Neuronal stem cell (in vitro differentiated cells): ENCODE measurements around the gene WSCD2.

ENCODE experiments used
- DNase-seq: peaks from one replicate; pipeline ENCODE4 v3.0.0-alpha.2; 2013; ENCODE audit warnings: low spot score
- H2AFZ ChIP-seq: one replicate; pipeline ENCODE4 v1.6.1; 2013; ENCODE audit warnings: mild to moderate bottlenecking, low read length, inconsistent platforms
- H2AK5ac ChIP-seq: 2 replicates; pipeline ENCODE4 v1.6.1; 2013; ENCODE audit warnings: low read depth, mild to moderate bottlenecking, inconsistent platforms, low read length, moderate library complexity, mixed read lengths
- H2BK120ac ChIP-seq: 2 replicates; pipeline ENCODE4 v1.6.1; 2013; ENCODE audit warnings: low read depth, mild to moderate bottlenecking, inconsistent platforms, low read length, moderate library complexity, mixed read lengths
- H2BK12ac ChIP-seq: one replicate; pipeline ENCODE4 v1.6.1; 2013; ENCODE audit warnings: low read length, inconsistent platforms
- H2BK15ac ChIP-seq: 2 replicates; pipeline ENCODE4 v1.6.1; 2013; ENCODE audit warnings: mild to moderate bottlenecking, low read length, inconsistent platforms, mixed read lengths
- H2BK5ac ChIP-seq: one replicate; pipeline ENCODE4 v1.6.1; 2013; ENCODE audit warnings: inconsistent platforms, mild to moderate bottlenecking, low read length, moderate library complexity
- H3K14ac ChIP-seq: one replicate; pipeline ENCODE4 v1.6.1; 2013; ENCODE audit warnings: low read length, inconsistent platforms
- H3K18ac ChIP-seq: 2 replicates; pipeline ENCODE4 v1.6.1; 2013; ENCODE audit warnings: low read length, inconsistent platforms
- H3K23ac ChIP-seq: 2 replicates; pipeline ENCODE4 v1.6.1; 2013; ENCODE audit warnings: low read depth, mild to moderate bottlenecking, mixed read lengths, low read length, inconsistent platforms; ENCODE audit not compliant: poor library complexity
- H3K27ac ChIP-seq: replicated peaks from 3 replicates; pipeline ENCODE4 v1.5.1; 2013; ENCODE audit warnings: low read length, inconsistent platforms
- H3K27me3 ChIP-seq, 3 experiments: 2 replicates each; pipeline ENCODE4 v1.6.1; 2013; ENCODE audit warnings: low read length in 3 of 3, mild to moderate bottlenecking in 2 of 3, inconsistent platforms in 1 of 3, low read depth in 1 of 3, mixed read lengths in 1 of 3, moderate library complexity in 1 of 3; ENCODE audit not compliant: control insufficient read depth in 3 of 3, insufficient read depth in 3 of 3
- H3K36me3 ChIP-seq, 2 donors: replicated peaks in 1 of 2; 2 replicates each; pipeline ENCODE4 v1.6.1; 2013; ENCODE audit warnings: low read length in 2 of 2; ENCODE audit not compliant: control insufficient read depth in 2 of 2, insufficient read depth in 2 of 2
- H3K4ac ChIP-seq: 2 replicates; pipeline ENCODE4 v1.6.1; 2013; ENCODE audit warnings: inconsistent platforms, mild to moderate bottlenecking, low read length, moderate library complexity
- H3K4me1 ChIP-seq, 2 donors: 1 replicate in 1 of 2; 2 replicates in 1 of 2; pipeline ENCODE4 v1.6.1; 2013; ENCODE audit warnings: low read length in 2 of 2, low read depth in 1 of 2; ENCODE audit not compliant: control insufficient read depth in 2 of 2, insufficient read depth in 1 of 2
- H3K4me2 ChIP-seq: one replicate; pipeline ENCODE4 v1.6.1; 2013; ENCODE audit warnings: mild to moderate bottlenecking, low read length, inconsistent platforms; ENCODE audit not compliant: insufficient read depth, poor library complexity, severe bottlenecking
- H3K4me3 ChIP-seq, 2 donors: 2 replicates each; pipeline ENCODE4 v1.5.1; 2013; ENCODE audit warnings: low read length in 2 of 2, mild to moderate bottlenecking in 2 of 2, inconsistent platforms in 1 of 2, moderate library complexity in 1 of 2
- H3K79me1 ChIP-seq: one replicate; pipeline ENCODE4 v1.6.1; 2013; ENCODE audit warnings: low read depth, mild to moderate bottlenecking, inconsistent platforms, low read length, moderate library complexity
- H3K9ac ChIP-seq: one replicate; pipeline ENCODE4 v1.6.1; 2013; ENCODE audit warnings: mild to moderate bottlenecking, low read depth, low read length, inconsistent platforms; ENCODE audit not compliant: poor library complexity
- H3K9me3 ChIP-seq, 2 donors: replicated peaks in 1 of 2; 2 replicates each; pipeline versions ENCODE3 to v1.6.1; 2013; ENCODE audit warnings: low read length in 2 of 2, mild to moderate bottlenecking in 2 of 2, inconsistent platforms in 1 of 2, low read depth in 1 of 2, mixed read lengths in 1 of 2, moderate library complexity in 1 of 2; ENCODE audit not compliant: control insufficient read depth in 2 of 2, insufficient read depth in 1 of 2
- H4K8ac ChIP-seq: one replicate; pipeline ENCODE4 v1.6.1; 2013; ENCODE audit warnings: low read depth, mild to moderate bottlenecking, inconsistent platforms, low read length, moderate library complexity
- H4K91ac ChIP-seq: one replicate; pipeline ENCODE4 v1.6.1; 2013; ENCODE audit warnings: low read length, low read depth, mild to moderate bottlenecking, inconsistent platforms; ENCODE audit not compliant: poor library complexity
- WGBS, 2 donors: extraction: QIAGEN DNeasy Blood & Tissue Kit; methylation state at CpG; one replicate each; pipeline ENCODE4 v1.1.7; 2013; ENCODE audit warnings: missing lambda C conversion rate in 2 of 2, mixed read lengths in 1 of 2; ENCODE audit not compliant: insufficient read length in 2 of 2, insufficient replicate concordance in 1 of 2; ENCODE audit errors: extremely low coverage in 2 of 2; 5-methylcytosine and 5-hydroxymethylcytosine counted together

WSCD2 gene

DNA sequence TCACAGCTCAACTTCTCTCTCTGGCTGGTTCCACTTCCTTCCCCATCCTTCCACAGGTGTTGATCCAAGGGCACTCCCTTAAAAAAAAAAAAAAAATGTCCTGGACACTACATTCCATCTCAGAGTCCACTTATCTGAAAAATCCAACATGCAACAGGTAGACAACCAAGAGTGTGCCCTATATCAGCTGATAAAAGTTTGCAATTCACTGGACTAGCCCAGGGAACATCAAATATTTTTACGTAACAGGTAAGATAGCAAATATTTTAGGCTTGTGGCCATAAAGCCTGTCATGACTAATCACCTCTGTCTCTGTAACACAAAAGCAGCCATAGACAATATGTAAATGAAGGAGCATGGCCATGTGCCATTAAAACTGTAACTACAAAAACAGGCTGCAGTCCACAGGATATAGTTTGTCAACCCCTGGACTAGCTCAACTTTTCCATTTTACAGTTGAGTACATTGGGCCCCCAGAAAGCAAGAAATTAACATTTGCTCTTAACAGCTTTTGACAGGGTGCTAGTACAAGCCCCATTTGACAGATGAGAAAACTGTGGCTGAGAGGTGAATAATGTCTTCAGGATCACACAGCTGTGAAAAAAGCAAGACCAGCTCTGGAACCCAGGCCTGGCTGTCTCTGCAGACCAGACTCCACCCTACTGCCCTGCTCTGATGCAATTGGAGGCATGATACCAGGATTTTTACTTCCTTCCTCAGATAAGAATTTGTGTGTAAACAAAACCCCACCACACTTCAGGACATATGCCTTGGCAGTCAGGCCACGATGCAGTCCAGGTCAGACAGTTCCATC is 141.2 kb downstream of the WSCD2 start:
- Histone ChIP-seq H3K9ac (no peak overlapping the region), H3K4me1 (peaks cover 4 to 6% of the 10 kb centered on the region in 2 donors), H3K18ac (no peak overlapping the region), H3K4ac (no peak overlapping the region), H2BK120ac (no peak overlapping the region), H4K8ac (no peak overlapping the region), H3K23ac (no peak overlapping the region), H3K9me3 (peaks cover 0 to 2% of the 10 kb centered on the region in 2 donors), H2BK15ac (no peak overlapping the region), H3K4me3 (no peak overlapping the region), H3K79me1 (no peaks in the 10 kb centered on the region), H3K27ac (no peak overlapping the region), H2AFZ (no peak overlapping the region), H2BK12ac (no peak overlapping the region), H3K4me2 (no peak overlapping the region), H2BK5ac (no peak overlapping the region), H3K14ac (no peak overlapping the region), H3K27me3 (peaks cover 0 to 6% (median 0%) of the 10 kb centered on the region in 3 experiments), H4K91ac (no peak overlapping the region), H3K36me3 (no peaks in the 10 kb centered on the region), H2AK5ac (no peak overlapping the region)
- no CpG with 5 or more reads among the region's 2 CpGs for WGBS, 2 donors
- DNase-seq = no peak

DNA sequence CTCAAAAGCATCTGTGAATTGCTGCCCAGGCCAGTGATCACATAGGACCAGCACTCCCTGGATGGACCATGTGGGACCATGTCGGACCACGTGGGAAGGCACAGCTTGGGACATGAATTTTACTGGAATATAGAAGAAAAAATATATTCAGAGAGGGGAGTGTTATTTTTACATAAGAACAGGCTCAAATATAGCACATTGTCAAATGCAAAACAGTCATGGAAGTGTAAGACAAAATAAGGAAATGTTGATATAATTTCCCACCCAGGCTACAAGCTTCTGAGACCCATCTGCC is 141.7 kb downstream of the WSCD2 start:
- Histone ChIP-seq H3K23ac (no peak overlapping the region), H3K9ac (no peak overlapping the region), H3K4me3 (no peak overlapping the region), H4K8ac (no peak overlapping the region), H3K27me3 (peaks cover 0 to 6% (median 0%) of the 10 kb centered on the region in 3 experiments), H2BK12ac (no peak overlapping the region), H3K4me2 (no peak overlapping the region), H3K4me1 (peaks cover 4 to 6% of the 10 kb centered on the region in 2 donors), H2BK120ac (no peak overlapping the region), H2BK5ac (no peak overlapping the region), H3K27ac (no peak overlapping the region), H3K4ac (no peak overlapping the region), H3K14ac (no peak overlapping the region), H3K79me1 (no peaks in the 10 kb centered on the region), H3K9me3 (peaks cover 0 to 2% of the 10 kb centered on the region in 2 donors), H3K18ac (no peak overlapping the region), H2AK5ac (no peak overlapping the region), H3K36me3 (no peaks in the 10 kb centered on the region), H2BK15ac (no peak overlapping the region), H2AFZ (no peak overlapping the region), H4K91ac (no peak overlapping the region)
- DNase-seq = no peak
- WGBS, 2 donors = no CpG with 5 or more reads among the region's 2 CpGs

DNA sequence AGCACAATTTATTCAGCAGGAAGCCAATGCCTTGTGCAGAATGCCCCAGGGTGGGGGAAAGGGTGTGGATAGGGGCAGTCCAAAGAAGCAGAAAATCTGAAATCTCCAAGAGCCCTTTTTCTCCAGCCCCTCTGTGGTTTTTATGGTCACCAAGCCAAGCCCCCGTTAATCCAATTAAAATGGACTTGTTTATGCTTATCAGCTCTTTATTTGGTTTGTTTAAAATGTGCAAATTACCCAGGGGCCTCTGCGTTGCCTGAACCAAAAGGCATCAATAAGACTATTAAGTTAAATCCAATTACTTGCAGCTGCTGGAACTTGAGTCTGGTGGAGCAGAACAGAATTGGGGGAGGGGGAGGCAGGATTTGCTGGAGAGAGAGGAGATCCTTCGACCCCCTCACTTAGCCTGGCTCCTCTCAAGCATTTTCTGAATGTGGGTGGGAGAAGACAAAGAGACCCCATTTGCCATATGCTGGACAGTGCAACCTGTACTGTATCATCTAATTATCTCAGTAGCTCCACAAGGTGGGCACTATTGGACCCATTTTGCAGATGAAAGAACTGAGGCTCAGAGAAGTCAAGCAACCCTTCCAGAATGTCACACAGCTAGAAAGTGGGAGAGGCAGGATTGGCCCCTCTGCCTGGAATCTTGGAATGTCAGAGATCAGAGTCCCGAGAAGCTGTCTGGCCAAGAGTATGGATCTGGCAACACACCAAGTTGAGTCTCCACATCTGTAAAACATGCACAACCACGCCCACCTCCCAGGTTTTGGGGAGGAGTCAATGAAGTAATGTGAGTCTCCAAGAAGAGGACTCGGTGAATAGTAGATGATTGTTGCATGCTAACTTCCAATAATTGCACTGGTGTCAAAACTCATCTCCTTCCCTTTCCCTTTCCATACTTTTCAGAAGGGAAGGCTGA is 143.1 kb downstream of the WSCD2 start:
- peaks cover 0 to 6% (median 0%) of the 10 kb centered on the region in 3 experiments for H3K27me3 ChIP-seq
- H3K23ac ChIP-seq = no peak overlapping the region
- H3K4me3 ChIP-seq = no peak overlapping the region
- no peak overlapping the region for H4K91ac ChIP-seq
- H3K9me3 ChIP-seq = peaks cover 0 to 2% of the 10 kb centered on the region in 2 donors
- no peak for DNase-seq
- no peak overlapping the region for H3K4me2 ChIP-seq
- H3K27ac ChIP-seq = no peak overlapping the region
- no peak overlapping the region for H3K4ac ChIP-seq
- no peak overlapping the region for H2BK5ac ChIP-seq
- H2BK120ac ChIP-seq = no peak overlapping the region
- no peak overlapping the region for H3K18ac ChIP-seq
- H2BK15ac ChIP-seq = no peak overlapping the region
- no peak overlapping the region for H2AK5ac ChIP-seq
- H2AFZ ChIP-seq = no peak overlapping the region
- no peaks in the 10 kb centered on the region for H3K79me1 ChIP-seq
- no CpG with 5 or more reads among the region's 6 CpGs for WGBS, 2 donors
- H3K36me3 ChIP-seq = no peaks in the 10 kb centered on the region
- no peak overlapping the region for H3K9ac ChIP-seq
- peaks cover 4 to 6% of the 10 kb centered on the region in 2 donors for H3K4me1 ChIP-seq
- no peak overlapping the region for H3K14ac ChIP-seq
- H4K8ac ChIP-seq = no peak overlapping the region
- H2BK12ac ChIP-seq = no peak overlapping the region

DNA sequence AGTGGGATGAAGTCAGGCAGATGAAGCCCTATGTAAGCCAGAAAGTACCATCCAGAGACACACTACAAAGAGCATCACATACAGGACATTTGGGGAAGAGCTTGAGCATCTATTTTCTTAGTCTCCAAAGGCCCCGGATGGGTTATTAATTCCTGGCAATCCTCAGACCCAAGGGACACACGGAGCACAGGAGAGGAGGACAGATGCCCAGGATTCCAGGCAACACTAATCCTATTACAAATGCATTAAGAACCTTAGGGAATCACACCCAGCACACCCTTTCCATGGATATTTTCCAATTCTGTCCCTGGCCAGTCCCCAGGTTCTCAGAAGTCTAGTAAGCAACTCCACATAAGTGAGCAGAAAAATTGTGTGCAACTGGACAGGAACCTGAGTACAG is 144.1 kb downstream of the WSCD2 start:
- H3K27me3 ChIP-seq = peaks cover 0 to 6% (median 0%) of the 10 kb centered on the region in 3 experiments
- no peak overlapping the region for H2AK5ac ChIP-seq
- H2BK5ac ChIP-seq = no peak overlapping the region
- no peak overlapping the region for H4K91ac ChIP-seq
- no peak overlapping the region for H3K4me2 ChIP-seq
- no peaks in the 10 kb centered on the region for H3K79me1 ChIP-seq
- no peaks in the 10 kb centered on the region for H3K36me3 ChIP-seq
- no peak overlapping the region for H2BK120ac ChIP-seq
- H2BK15ac ChIP-seq = no peak overlapping the region
- H3K23ac ChIP-seq = no peak overlapping the region
- H3K4me1 ChIP-seq = peaks cover 4 to 6% of the 10 kb centered on the region in 2 donors
- H4K8ac ChIP-seq = no peak overlapping the region
- H3K18ac ChIP-seq = no peak overlapping the region
- H3K27ac ChIP-seq = no peak overlapping the region
- H3K9ac ChIP-seq = no peak overlapping the region
- H2AFZ ChIP-seq = no peak overlapping the region
- H2BK12ac ChIP-seq = no peak overlapping the region
- H3K4me3 ChIP-seq = no peak overlapping the region
- no peak for DNase-seq
- no CpG with 5 or more reads among the region's 2 CpGs for WGBS, 2 donors
- no peak overlapping the region for H3K14ac ChIP-seq
- no peak overlapping the region for H3K4ac ChIP-seq
- H3K9me3 ChIP-seq = peaks cover 0 to 2% of the 10 kb centered on the region in 2 donors
